GM19193 (cell line): ENCODE measurements around the gene FBXO2.

ENCODE experiments used
- POLR2A ChIP-seq: IDR thresholded peaks from 4 replicates; pipeline ENCODE4 v1.6.1; 2011; ENCODE audit not compliant: insufficient read depth, insufficient read length; ENCODE audit errors: extremely low read depth

The FBXO2 gene

DNA sequence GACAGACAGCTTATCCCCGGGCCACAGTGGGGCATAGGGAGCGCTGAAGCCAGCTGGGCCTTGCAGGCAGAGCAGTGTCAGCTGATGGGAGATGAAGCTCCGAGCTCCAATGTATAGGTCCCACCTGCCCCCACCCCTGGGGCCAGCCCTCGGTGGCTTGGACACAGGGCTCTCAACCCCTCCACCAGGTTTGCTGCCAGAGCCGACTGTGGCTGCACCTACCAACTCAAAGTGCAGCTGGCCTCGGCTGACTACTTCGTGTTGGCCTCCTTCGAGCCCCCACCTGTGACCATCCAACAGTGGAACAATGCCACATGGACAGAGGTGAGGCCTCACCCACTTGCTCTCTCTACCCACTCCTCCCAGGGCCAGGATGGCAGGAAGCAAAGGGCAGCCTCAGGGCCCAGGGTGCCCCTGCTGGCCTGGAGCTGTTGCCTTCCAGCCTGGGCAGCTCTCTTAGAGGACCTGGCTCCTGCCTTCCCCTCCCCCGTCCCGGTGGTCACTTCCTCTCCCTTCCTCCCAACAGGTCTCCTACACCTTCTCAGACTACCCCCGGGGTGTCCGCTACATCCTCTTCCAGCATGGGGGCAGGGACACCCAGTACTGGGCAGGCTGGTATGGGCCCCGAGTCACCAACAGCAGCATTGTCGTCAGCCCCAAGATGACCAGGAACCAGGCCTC is 19.0 kb upstream of the FBXO2 start:
- TF ChIP-seq POLR2A, result no peak

DNA sequence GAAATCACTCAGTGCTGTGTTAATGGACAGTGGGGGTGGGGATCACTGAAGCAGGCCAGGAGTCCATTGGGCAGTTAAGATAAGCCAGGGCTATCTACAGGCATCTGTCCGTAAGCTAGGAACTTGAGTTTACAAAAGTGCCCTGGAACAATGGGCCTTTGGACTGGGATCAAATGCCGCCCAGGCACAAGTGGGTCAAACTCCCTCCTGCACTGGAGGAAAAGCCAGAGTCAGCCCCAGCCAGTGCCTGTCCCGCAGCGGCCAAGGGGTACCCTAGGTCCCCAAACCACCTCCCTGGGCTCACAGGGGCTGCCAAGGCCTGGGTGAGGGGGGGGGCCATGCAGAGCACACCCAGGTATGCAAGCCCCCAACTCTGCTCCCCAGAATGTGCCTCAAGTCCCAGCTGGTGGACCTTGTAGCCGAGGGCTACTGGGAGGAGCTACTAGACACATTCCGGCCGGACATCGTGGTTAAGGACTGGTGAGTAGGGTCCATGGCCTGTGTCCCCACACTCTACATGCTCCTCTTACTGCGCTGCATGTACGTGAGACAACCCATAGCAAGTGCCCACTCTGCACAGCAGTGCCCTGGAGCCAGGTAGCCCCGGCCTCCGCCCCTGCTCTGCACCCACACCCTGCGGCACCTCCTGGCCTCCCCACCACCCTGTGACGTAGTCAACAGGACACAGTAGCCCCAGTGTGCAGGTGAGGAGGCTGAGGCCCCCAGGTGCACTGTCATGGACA is 17.5 kb upstream of the FBXO2 start:
- TF ChIP-seq POLR2A, result no peak

DNA sequence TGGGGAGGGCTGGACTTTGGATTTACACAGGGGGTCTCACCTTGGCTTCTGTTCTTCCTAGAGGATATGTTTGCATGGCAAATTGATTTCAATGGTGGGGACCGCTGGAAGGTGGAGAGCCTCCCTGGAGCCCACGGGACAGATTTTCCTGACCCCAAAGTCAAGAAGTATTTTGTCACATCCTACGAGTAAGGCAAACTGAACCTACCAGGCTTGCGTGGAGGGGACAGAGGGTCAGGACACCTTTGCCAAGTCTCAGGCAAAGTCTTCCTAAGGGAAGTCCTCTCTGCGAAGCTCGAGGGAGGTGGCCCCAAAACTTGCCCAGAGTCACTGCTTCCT is 16.9 kb upstream of the FBXO2 start:
- no peak for TF ChIP-seq POLR2A

DNA sequence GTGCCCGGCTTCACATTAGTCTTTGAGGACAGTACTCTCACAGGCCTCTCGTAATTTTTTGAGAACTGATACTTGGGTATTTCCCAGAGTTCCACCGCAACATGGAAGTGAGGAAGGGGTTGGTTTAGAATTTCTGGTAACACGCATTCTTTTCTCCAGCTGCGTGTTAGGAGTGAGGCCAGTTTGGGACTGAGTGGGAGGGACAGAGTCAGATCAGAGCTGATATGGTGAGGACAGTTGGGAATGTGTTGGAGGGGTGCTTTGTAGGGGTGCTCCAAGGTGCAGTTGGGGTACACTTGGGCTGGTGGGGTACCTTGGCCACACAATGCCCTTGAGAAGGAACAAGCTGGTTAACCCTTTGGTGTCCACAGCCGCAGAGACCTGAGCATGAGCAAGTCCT is 16.5 kb upstream of the FBXO2 start:
- TF ChIP-seq POLR2A, result peak; percentile 8

DNA sequence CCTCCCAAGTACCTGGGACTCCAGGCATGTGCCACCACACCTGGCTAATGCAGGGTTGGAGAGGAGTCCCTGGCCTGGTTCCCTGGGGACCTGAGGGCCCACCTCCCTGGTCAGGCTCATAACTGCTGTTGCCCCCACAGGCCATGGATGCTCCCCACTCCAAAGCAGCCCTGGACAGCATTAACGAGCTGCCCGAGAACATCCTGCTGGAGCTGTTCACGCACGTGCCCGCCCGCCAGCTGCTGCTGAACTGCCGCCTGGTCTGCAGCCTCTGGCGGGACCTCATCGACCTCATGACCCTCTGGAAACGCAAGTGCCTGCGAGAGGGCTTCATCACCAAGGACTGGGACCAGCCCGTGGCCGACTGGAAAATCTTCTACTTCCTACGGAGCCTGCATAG is 14.3 kb upstream of the FBXO2 start:
- TF ChIP-seq POLR2A, result no peak

DNA sequence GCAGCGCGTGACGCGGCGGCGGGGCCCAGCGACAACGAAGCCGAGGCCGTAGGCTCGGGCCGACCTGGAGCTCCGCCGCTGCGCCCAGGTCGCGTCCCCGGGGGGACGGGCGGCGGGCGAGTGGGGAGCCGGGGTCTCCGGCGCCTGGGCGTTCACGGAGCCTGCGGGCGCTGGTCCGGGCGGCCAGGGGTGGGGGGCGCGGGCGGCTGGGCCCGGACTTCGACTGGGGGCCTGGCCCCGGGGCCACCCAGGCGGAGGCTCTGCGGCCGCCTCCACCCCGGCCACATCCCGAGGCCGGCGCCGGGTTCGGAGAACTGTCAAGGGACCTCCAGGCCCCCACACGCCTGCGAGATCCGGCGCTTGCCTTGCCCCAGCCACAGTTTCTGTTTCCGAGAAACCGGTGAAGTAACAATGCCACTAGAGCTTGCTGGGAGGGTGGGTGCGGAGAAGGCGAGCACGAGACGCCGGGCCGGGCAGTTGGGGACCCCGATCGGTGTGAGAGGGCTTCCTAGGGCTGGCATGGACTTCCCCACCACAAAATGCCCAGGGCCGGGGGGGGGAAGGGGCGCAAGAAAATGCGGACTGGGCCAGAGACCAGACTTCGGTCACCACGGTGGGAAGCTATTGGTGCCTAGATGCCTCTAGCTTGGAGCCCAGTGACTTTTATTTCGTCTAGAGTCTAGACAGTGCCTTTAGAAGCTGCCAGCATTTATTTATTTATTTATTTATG is 10.3 kb upstream of the FBXO2 start:
- peak; percentile 54 for TF ChIP-seq POLR2A

DNA sequence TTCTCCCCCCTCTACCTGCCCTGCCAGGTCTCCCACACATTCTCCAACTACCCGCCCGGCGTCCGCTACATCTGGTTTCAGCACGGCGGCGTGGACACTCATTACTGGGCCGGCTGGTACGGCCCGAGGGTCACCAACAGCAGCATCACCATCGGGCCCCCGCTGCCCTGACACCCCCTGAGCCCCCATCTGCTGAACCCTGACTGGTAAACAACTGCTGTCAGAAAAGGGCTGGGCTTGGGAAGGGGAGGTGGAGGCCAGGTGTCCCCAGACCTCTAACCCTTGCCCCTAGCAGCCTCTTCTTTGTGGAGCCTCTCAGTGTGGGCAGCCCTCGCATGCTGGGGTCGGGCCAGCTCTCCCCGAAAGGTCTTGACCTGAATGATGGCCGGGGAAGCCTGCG is 6.9 kb upstream of the FBXO2 start:
- no peak for TF ChIP-seq POLR2A

DNA sequence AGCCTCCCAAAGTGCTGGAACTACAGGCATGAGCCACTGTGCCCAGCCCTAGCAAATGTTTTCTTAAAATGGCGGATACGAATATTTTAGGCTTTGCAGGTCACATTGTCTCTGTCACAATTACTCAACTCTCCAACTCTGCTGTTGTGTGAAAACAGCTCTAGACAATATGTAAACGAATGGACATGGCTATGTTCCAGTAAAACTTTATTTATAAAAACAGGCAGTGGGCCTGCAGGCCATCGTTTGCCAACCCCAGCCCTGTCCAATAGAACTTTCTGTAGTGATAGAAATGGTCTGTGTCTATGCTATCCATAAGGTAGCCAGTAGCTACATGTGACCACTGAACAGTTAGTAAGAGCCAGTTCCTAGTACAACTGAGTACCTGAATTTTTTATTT is 5.5 kb upstream of the FBXO2 start:
- TF ChIP-seq POLR2A, result no peak

DNA sequence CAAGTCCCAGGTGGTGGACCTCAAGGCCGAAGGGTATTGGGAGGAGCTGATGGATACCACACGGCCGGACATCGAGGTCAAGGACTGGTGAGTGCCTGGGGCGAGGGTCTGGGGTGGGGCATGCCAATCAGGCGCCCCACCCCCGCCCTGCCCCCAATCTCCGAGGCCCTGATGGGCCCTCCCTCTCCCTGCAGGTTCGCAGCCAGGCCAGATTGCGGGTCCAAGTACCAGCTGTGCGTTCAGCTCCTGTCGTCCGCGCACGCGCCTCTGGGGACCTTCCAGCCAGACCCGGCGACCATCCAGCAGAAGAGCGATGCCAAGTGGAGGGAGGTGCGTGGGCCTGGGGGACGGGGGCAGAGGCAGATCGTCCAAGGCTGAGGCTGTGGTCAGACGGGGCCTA is 4.3 kb upstream of the FBXO2 start:
- TF ChIP-seq POLR2A, result no peak

DNA sequence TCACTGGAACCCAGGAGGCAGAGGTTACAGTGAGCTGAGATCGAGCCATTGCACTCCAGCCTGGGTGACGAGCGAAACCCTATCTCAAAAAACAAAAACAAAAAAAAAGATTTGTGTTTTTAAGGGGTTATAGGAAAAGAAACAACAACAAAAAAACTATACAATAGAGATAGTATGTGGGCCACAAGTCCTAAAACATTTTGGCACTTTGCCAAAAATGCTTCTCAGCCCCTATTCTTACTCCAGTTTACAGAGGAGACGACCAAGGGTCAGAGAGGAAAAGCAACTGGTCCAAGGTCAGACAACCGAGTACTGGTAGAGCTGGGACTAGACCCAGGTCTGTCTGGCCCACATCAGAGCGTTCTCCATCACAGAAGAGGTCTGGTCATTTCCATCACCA is 3.4 kb upstream of the FBXO2 start:
- TF ChIP-seq POLR2A, result no peak

DNA sequence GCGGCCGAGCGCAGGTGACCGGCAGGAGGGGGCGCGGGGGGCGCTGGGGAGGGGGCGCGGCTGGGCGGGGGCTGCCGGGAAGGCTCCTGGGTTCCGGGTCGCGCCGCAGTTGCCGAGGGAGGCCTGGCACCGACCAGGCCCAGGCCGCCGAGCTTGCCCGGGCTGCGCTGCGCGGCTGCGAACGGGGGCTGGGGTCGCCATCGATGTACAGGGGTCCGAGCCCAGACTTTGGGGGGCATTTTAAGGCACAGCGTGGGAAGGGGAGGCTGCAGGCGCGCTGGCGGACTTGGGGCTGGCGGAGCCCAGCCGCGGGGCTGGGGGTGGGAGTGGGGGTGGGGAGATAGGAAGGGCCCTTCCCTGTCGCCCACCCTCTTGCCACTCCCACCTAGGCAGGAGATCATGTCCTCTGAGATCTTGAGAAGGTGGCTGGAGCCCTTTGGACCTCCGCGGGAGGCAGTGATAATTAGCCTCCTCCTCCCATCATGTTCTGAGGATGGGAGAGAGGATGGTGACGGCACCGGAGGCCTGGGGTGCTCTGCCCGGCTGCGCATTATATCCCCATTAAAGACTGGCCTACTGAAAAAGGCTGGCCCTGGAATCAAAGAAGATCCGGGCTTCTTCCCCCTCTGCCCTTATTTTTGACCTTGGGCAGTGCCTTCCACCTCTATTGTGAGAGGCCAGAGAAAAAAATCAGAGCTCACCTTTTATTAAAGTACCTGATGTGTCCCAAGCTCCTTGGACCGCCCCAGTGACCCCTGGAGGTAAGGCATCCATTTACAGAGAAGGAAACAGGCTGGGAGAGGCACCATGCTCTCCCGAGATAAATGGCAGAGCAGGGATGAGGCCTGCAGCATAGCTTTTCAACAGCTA is 945 bp upstream of the FBXO2 start:
- no peak for TF ChIP-seq POLR2A

DNA sequence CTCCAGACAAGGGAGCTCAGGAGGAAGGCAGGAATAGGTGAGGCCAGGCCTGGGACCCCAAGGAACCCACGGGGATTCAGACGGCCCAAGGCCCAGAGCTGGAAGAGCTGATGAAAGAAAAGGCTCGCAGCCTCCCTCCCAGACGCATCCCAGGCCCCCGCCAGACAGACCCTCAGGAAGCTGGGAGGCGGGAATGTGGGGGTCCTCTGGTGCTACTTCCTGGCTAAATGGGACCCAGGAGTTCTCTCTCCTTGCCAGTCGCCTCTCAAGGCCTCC is 430 bp downstream of the FBXO2 start:
- no peak for TF ChIP-seq POLR2A

DNA sequence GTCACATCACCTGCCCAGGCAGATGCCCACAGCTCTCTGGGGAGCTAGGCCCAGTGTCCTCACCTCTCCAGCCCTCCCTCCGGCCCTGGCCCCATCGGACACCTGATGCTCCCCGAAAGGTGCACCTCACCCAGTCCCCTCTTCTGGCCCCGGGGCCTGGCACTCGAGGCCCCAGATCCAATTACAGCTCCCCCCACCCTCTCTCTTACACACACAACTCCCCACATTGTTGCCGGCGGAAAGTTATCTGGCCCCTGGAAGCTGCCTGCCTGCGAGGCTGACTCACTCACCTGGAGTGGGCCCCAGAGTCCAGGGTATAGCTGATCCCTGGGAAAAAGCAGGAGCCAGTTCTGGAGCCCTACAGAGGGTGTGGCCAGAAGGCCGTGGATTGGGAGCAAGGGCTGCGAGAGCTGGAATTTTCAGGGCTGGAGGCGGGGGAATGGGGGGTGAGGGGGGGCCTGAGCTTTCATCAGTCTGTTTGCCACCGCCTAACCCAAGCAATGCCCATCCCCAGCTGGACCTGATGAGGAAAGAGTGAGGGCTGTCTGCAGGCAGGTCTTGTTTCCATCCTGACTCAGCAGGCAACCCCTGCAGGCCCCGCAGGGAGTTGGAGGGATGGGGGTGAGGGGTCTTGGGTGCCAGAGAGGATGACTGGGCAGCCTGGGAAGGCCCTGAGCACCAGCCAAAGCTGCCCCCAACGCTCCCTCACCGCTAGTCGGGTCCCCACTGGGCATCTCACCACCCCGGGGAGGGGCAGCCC is 948 bp downstream of the FBXO2 start:
- no peak for TF ChIP-seq POLR2A

DNA sequence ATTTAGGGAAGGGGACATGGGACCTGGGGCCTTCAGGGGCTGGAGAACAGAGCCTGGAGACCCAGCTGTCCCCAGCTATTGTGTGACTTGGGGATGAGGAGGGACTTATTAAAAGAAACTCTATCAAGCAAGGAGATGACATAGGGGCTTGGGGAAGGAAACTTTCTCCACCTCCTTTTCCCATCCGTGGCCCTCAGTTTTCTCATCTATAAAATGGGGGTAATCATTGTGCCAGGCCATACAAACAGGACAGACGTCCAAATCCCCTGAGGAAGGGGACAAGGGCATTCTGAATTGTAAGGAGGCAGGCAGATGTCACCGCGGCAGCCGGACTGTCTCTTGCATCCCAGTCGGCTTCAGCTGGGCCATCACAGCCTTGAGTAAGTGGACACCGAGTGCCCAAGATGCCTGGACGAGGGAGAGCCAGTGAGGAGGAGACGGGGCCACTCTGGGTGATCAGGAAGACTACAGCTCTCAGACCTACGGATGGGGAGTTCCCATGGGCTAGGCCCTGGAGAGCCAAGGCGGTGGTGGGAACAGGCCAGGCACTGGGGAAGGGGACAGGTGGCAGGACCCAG is 1.9 kb downstream of the FBXO2 start:
- TF ChIP-seq POLR2A, result no peak
